ENCODE measurements around the gene FRAS1. TPM values are rescaled to one million over a fixed set of nuclear protein-coding genes. Genes with fewer than 3 reads are reported as not detected.

Gene FRAS1
- polyA plus RNA-seq, 4 donors = 72.9 to 81.1 (median 76.3) TPM

DNA sequence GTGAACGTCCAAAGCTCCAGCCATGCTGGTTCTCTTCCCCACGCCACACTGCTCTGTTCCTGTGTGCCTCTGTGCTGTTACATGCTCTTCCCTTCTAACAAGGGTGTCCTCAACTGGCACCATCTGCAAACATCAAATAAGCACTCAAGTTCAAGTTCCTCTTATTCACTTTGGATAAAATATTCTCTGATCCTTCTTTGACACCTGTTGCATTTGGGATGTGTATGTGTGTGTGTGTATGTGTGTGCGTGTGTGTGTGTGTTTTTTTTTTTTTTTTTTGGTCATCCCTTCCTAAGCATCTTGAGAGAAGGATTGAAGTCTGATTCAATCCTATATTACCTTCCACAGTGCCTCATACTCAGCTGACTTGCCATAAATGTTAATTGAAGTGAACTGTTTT lies 290.4 kb downstream of the FRAS1 start:
- no peak for DNase-seq (ENCODE audit: low read depth in 4 of 4, low spot score in 3 of 4)

DNA sequence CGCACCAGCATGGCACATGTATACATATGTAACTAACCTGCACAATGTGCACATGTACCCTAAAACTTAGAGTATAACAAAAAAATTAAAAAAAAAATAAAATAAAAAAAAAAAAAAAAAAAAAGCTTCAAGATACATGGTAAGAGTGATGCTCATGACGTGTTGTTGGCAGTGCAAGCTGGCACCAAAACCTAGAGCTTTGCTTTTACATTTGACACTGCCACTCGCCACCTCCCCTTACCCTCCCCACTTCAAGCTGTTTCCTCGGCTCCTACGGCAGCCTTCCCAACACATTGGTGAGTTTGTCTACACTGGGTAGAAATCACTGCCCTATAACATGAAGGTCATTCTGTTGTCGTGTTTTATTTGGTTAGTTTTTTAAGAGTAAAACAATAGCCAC lies 296.8 kb downstream of the FRAS1 start:
- no peak for DNase-seq (ENCODE audit: low read depth in 4 of 4, low spot score in 3 of 4)

- DNase-seq (ENCODE audit: low read depth in 4 of 4, low spot score in 3 of 4) = no peak
These were observed 297.7 kb downstream of the FRAS1 start for GRCh38 chr4:78354782-78355181.

DNA sequence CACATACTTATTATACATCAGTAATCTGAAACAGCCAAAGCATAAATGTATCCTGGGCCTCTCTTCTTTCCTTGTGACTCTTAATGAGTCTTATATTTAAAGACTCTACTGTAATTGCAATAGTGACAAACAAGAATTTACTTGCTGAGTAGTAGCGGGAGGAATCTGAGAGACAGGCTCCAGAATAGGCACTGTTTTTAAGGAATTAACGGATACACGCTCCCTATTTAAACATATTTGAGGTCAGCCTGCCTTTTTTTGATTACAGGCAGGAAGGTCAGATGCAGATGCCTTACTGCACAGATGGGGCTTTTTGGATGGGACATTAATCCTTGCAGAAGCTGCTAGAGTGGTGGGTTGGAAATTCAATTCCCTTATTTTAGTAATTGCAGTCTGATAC lies 298.2 kb downstream of the FRAS1 start:
- DNase-seq (ENCODE audit: low read depth in 4 of 4, low spot score in 3 of 4) = no peak

DNA sequence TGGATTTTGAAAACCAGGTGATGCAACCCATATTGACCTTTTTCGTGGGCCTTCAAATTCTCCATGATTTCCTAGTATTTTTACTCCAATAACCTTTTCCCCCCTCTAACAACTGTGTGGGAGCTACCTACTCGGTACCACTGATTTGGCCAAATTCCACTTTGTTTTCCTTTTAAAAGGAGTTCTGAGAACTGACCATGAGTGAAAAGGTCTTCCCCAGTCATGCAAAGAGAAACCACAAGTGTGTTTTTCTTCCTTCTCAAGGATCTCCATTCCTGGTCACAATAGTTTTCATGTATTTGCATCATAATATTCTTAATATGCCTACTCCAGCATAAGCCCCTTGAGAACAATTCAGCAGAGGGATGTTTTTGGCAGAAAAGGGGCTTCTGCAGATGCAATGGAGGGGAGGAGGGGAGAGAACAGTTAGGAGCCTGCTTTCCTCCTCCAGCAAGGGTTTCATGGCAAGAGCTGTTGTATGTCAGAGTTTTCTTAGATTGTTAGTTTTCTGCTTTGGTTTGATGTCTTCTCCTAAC lies 299.2 kb downstream of the FRAS1 start:
- DNase-seq (ENCODE audit: low read depth in 4 of 4, low spot score in 3 of 4) = no peak

DNA sequence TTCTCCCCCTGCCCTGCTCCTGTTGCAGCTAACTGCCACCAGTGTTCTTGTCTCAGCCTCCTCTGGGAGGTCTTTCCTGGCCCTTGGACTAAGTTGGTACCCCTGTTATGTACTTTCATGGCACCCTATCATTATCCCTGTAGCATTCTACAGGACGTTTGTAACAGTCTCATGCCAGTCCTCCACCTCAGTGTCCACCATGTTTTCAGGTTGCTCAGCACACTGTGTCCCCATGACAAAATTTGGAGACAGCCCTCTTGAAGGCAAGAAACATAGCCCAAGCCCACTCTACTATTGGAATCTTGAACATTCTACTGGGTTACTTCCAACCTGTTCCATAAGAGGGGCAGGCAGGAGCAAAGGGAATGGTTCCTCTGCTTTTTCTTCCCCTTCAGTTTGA lies 300.0 kb downstream of the FRAS1 start:
- DNase-seq (ENCODE audit: low read depth in 4 of 4, low spot score in 3 of 4) = no peak

GRCh38 chr4:78360466-78360865 lies 303.3 kb downstream of the FRAS1 start:
- no peak for DNase-seq (ENCODE audit: low read depth in 4 of 4, low spot score in 3 of 4)

GRCh38 chr4:78361621-78362120 lies 304.5 kb downstream of the FRAS1 start:
- no peak for DNase-seq (ENCODE audit: low read depth in 4 of 4, low spot score in 3 of 4)

- no peak for DNase-seq (ENCODE audit: low read depth in 4 of 4, low spot score in 3 of 4)
These were observed 305.2 kb downstream of the FRAS1 start for GRCh38 chr4:78362310-78362709.

DNA sequence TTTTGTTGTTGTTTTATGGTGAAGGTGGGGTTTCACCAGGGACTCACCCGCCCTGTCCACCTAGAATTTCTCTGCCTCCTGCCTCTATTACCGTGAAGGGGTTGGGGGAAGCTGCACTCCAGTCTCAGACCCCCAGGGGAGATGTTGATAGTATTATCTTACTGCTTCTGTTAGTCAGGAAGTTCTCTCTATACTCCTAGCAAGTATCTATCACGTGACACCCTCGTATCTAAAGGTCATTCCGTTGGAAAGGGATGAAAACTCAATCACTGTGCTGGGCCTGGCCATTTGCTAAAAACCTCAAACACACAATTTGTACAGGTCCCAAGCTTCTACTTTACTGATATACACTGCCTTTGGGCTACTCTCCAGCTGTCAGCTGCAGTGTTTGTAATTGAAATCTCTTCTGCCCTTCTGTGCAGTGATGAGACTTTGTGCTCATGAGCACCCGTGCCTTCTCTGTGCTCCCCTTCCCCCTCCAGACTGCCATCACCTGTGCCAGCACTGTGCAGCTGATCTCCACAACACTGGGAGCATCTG lies 306.0 kb downstream of the FRAS1 start:
- no peak for DNase-seq (ENCODE audit: low read depth in 4 of 4, low spot score in 3 of 4)

DNA sequence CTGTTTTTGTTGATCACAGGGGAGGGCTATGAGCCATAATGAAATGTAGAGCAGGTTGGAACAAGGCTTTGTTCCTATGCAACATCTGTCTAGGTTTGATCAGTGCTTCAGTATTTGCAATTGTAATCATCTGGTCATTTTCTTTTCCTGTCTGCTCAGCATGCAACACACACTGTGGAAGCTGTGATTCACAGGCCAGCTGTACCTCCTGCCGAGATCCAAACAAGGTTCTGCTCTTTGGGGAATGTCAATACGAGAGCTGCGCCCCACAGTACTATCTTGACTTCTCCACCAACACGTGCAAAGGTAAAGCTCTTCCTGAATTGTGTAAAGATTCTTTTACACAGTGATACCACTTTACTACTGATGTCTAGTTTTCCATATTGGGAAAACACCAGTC lies 312.6 kb downstream of the FRAS1 start:
- no peak for DNase-seq (ENCODE audit: low read depth in 4 of 4, low spot score in 3 of 4)

GRCh38 chr4:78370631-78371372 lies 313.7 kb downstream of the FRAS1 start:
- peak in 2 of 4 donors; percentile 14 to 24 for DNase-seq (ENCODE audit: low read depth in 4 of 4, low spot score in 3 of 4)

- no peak for DNase-seq (ENCODE audit: low read depth in 4 of 4, low spot score in 3 of 4)
These were observed 315.3 kb downstream of the FRAS1 start for GRCh38 chr4:78372355-78372988.

DNA sequence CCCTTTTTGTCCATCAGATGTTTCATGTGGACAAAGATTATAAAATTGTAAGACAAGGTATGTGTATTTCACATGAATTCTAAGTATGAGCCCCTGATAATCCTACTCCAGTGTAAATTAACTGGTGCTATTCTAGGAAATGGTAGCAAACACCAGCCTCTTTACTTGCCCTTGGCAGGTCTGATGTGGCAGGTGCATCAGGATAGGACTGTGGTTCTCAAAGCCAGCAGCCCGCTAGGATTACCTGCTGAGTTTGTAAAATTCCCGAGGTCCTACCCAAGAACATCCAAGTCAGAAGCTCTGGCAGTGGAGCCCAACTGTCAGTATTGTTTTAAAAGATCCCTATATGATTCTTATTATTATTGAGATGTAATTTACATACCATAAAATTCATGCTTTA lies 320.4 kb downstream of the FRAS1 start:
- DNase-seq (ENCODE audit: low read depth in 4 of 4, low spot score in 3 of 4) = no peak

GRCh38 chr4:78379040-78379439 lies 321.9 kb downstream of the FRAS1 start:
- no peak for DNase-seq (ENCODE audit: low read depth in 4 of 4, low spot score in 3 of 4)

DNA sequence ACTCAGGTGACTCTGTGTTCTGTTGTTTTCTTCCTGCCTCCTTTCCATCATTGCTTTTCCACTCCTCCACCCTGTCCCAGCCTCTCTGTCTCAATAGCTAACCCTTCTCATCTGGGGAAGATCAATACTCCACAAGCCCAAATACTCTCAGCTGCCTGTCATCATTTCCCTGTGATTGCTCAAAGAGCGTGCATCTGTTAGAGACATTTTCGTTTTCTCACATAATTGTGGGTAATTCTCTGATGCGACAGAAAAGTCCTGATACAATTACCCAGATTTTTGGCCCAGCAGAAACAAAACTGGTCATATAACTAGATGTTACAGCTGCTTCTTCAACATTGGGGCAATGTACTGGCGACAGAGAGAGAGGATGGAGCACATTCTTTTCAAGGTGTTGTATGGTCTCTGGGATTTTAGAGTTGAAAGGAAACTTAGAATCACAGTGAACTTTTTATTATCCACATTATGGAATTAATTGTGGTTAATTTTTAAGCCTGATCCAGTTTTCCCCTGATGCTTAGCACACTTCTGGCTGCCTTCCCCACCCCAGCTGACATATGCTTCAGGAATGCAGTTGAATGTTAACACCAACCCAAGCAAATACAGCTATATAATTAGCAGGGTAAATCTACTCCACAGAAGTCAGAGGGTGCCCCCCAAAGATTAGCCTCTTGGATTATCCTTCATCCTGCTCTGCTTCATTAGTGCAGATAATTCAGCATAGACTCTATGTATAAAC lies 323.0 kb downstream of the FRAS1 start:
- DNase-seq (ENCODE audit: low read depth in 4 of 4, low spot score in 3 of 4) = peak in 1 of 4 donors; percentile 12

DNA sequence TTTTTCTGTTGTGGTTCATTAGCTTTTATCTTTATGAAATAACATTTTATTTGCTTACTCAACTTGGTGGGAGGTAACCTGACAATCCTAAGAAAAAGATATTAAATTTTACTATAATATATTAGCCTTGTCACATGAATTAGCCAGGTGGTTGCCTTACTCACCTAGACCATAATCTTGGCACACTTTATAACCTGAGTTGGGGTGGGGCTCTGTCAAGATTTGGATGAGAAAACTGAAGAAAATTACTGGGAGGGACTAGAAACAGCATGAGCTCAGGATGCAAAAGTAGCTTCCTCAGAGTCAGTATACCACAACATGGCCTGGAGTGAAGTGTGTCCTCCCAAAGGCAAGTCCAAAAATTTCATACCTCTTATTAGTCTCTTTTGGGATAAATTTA lies 329.6 kb downstream of the FRAS1 start:
- no peak for DNase-seq (ENCODE audit: low read depth in 4 of 4, low spot score in 3 of 4)

DNA sequence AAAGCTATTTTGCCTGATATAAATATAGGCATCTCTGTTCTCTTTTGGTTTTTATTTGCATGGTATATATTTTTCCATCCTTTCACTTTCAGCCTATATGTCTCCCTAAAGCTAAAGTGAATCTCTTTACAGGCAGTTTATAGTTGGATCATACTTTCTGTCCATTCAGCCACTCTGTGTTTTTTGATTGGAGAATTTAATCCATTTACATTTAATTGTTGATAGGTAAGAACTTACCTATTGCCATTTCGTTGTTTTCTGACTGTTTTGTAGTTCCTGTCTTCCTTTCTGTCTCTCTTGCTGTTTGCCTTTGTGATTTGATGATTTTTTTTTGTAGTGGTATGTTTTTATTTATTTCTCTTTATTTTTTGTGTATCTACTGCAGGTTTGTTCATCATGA lies 338.5 kb downstream of the FRAS1 start:
- DNase-seq (ENCODE audit: low read depth in 4 of 4, low spot score in 3 of 4) = no peak

GRCh38 chr4:78396613-78397291 lies 339.6 kb downstream of the FRAS1 start:
- DNase-seq (ENCODE audit: low read depth in 4 of 4, low spot score in 3 of 4) = no peak

- DNase-seq (ENCODE audit: low read depth in 4 of 4, low spot score in 3 of 4) = no peak
These were observed 340.1 kb downstream of the FRAS1 start for GRCh38 chr4:78397292-78397630.
